HCT116 (cell line): Measurements from ENCODE around the gene KIAA1755. TPM values are rescaled to one million over a fixed set of nuclear protein-coding genes. Genes with fewer than 3 reads are reported as not detected.

Experiments
- ATAC-seq: fragments of 200-7000 bp; cut with Tn5 transposase; 2 replicates; pipeline ENCODE4 v1.9.1; 2020; ENCODE audit warnings: mild to moderate bottlenecking, moderate library complexity
- BruUV-seq: library from RNA; stranded (reverse); fragments of 400-500 nt; replicated peaks from 2 replicates; lab custom pipeline; 2021; lab: Mats Ljungman, UMichigan
- CTCF ChIA-PET: fragments of 300-600 bp; sonication (Branson Sonifier 250); formaldehyde crosslinking; loops from one replicate; lab custom pipeline; 2021; ENCODE audit warnings: antibody characterized with exemption; lab: Charles Lee
- POLR2A ChIA-PET: fragments of 300-600, 350-600 bp; sonication (Branson Sonifier 250); formaldehyde crosslinking; loops from one replicate; lab custom pipeline; 2021; ENCODE audit warnings: antibody characterized with exemption; lab: Charles Lee
- RAD21 ChIA-PET, 2 experiments: fragments of 300-600 bp; sonication (Branson Sonifier 250); formaldehyde crosslinking; loops; one replicate each; lab custom pipeline; 2023; ENCODE audit warnings: low total read pairs in 2 of 2; ENCODE audit not compliant: uncharacterized antibody in 2 of 2, unreplicated experiment in 2 of 2, low non-redundant PET in 1 of 2; lab: Charles Lee
- DNase-seq: peaks from one replicate; pipeline ENCODE4 v3.0.0-alpha.2; 2010; ENCODE audit warnings: low read depth, low spot score
- H2AFZ ChIP-seq: fragments of 200-600 bp; shearing (Covaris generic), sonication (generic); 2 replicates; pipeline ENCODE4 v1.6.1; 2017; ENCODE audit warnings: low read depth, mixed run types, mixed read lengths, antibody characterized with exemption, low read length; ENCODE audit not compliant: poor library complexity, severe bottlenecking
- H3K27ac ChIP-seq: 2 replicates; pipeline ENCODE4 v1.5.1; 2012; ENCODE audit warnings: low read depth, low read length
- H3K27me3 ChIP-seq: fragments of 200-600 bp; sonication (generic); 2 replicates; pipeline ENCODE4 v1.6.1; 2016; ENCODE audit warnings: mixed run types, low read length, mixed read lengths; ENCODE audit not compliant: insufficient read depth
- H3K36me3 ChIP-seq, 2 experiments: fragments of 200-500 bp in 1 of 2; fragments of 200-600 bp in 1 of 2; sonication (Bioruptor generic) in 1 of 2; sonication (generic) in 1 of 2; 2 replicates each; pipeline versions ENCODE4 v1.5.1 to v1.6.1; 2014 to 2016; ENCODE audit warnings: low read length in 2 of 2, inconsistent platforms in 1 of 2, mixed read lengths in 1 of 2, mixed run types in 1 of 2; ENCODE audit not compliant: insufficient read depth in 2 of 2, control insufficient read depth in 1 of 2
- H3K4me1 ChIP-seq, 2 experiments: fragments of 200-600 bp in 1 of 2; sonication (generic) in 1 of 2; 2 replicates each; pipeline versions ENCODE4 v1.5.1 to v1.6.1; 2012 to 2017; ENCODE audit warnings: low read length in 2 of 2, inconsistent platforms in 1 of 2, mild to moderate bottlenecking in 1 of 2, mixed read lengths in 1 of 2, mixed run types in 1 of 2, moderate library complexity in 1 of 2; ENCODE audit not compliant: insufficient read depth in 2 of 2, control insufficient read depth in 1 of 2
- H3K4me2 ChIP-seq: fragments of 200-600 bp; sonication (generic); 2 replicates; pipeline ENCODE4 v1.6.1; 2017; ENCODE audit warnings: mixed run types, low read length, mixed read lengths
- H3K4me3 ChIP-seq, 2 experiments: fragments of 200-600 bp in 1 of 2; sonication (generic) in 1 of 2; replicated peaks in 1 of 2; 2 replicates each; pipeline ENCODE4 v1.5.1; 2011 to 2016; ENCODE audit warnings: low read length in 2 of 2, control low read depth in 1 of 2, low read depth in 1 of 2, mild to moderate bottlenecking in 1 of 2, mixed read lengths in 1 of 2, mixed run types in 1 of 2
- H3K79me2 ChIP-seq: fragments of 200-600 bp; sonication (generic); 2 replicates; pipeline ENCODE4 v1.6.1; 2017; ENCODE audit warnings: mild to moderate bottlenecking, mixed run types, low read length, moderate library complexity, mixed read lengths; ENCODE audit not compliant: insufficient read depth
- H3K9ac ChIP-seq: fragments of 200-600 bp; sonication (generic); 2 replicates; pipeline ENCODE4 v1.6.1; 2016; ENCODE audit warnings: low read length, mixed read lengths
- H3K9me2 ChIP-seq: fragments of 200-600 bp; sonication (generic), shearing (Covaris generic); 2 replicates; pipeline ENCODE4 v1.6.1; 2017; ENCODE audit warnings: mixed run types, mild to moderate bottlenecking, moderate library complexity; ENCODE audit not compliant: insufficient read depth
- H3K9me3 ChIP-seq, 2 experiments: fragments of 200-500 bp in 1 of 2; fragments of 200-600 bp in 1 of 2; sonication (Bioruptor generic) in 1 of 2; sonication (generic) in 1 of 2; 2 replicates each; pipeline ENCODE4 v1.6.1; 2014 to 2017; ENCODE audit warnings: low read length in 2 of 2, mixed read lengths in 2 of 2, inconsistent platforms in 1 of 2, low read depth in 1 of 2, mild to moderate bottlenecking in 1 of 2, mixed run types in 1 of 2, moderate library complexity in 1 of 2; ENCODE audit not compliant: control insufficient read depth in 1 of 2, insufficient read depth in 1 of 2
- H4K20me1 ChIP-seq: fragments of 200-600 bp; sonication (generic), shearing (Covaris generic); 2 replicates; pipeline ENCODE4 v1.6.1; 2017; ENCODE audit warnings: mixed run types, mild to moderate bottlenecking, moderate library complexity; ENCODE audit not compliant: insufficient read depth
- CEBPB ChIP-seq: IDR thresholded peaks from 2 replicates; pipeline ENCODE4 v1.6.1; 2012; ENCODE audit warnings: low read depth
- ELF1 ChIP-seq: IDR thresholded peaks from 2 replicates; pipeline ENCODE4 v1.6.1; 2012; ENCODE audit warnings: low read depth, borderline replicate concordance
- EZH2phosphoT487 ChIP-seq: fragments of 200-600 bp; IDR thresholded peaks from 2 replicates; pipeline ENCODE4 v1.6.1; 2018; ENCODE audit warnings: antibody characterized with exemption, borderline replicate concordance
- FOSL1 ChIP-seq: IDR thresholded peaks from 2 replicates; pipeline ENCODE4 v1.6.1; 2012; ENCODE audit warnings: low read depth
- JUND ChIP-seq: IDR thresholded peaks from 2 replicates; pipeline ENCODE4 v1.6.1; 2012
- POLR2A ChIP-seq: IDR thresholded peaks from 2 replicates; pipeline ENCODE4 v1.7.0; 2011; ENCODE audit warnings: borderline replicate concordance; ENCODE audit not compliant: insufficient read depth, insufficient read length; ENCODE audit errors: extremely low read depth
- REST ChIP-seq: IDR thresholded peaks from 2 replicates; pipeline ENCODE4 v1.6.1; 2012; ENCODE audit warnings: low read depth
- TCF7L2 ChIP-seq: IDR thresholded peaks from 2 replicates; pipeline ENCODE4 v1.7.0; 2011; ENCODE audit warnings: borderline replicate concordance, inconsistent platforms; ENCODE audit not compliant: insufficient read depth, insufficient read length; ENCODE audit errors: extremely low read depth
- ZFX ChIP-seq: fragments of 450-650 bp; IDR thresholded peaks from 2 replicates; pipeline ENCODE4 v1.6.1; 2017
- intact Hi-C: fragments of 100-400 bp; cut with micrococcal nuclease; formaldehyde crosslinking; loops from 2 replicates; pipeline ENCODE4 v1.10.0; 2022
- total RNA-seq: library from RNA; stranded (reverse); gene quantifications from one replicate; pipeline ENCODE4 v1.2.1, GENCODE V29; 2021; ENCODE audit not compliant: unreplicated experiment

Gene KIAA1755
- total RNA-seq, 1 experiment from 2014 or later = not detected

DNA sequence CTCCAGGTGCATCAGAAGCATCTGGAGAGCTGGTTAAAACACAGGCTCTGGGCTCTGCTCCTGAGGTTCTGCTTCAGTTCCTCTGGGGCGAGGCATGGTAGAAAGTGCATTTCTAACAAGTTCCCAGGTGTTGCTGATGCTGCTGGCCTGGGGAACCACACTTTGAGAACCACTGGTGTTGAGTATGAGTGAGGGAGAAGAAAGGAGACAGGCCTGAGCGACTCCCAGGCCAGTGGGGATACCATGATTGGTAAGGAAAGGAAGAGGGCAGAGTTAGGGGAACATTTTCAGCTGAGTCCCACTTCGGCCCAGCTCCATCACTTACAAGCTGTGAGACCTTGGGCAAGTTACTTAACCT, 36.8 kb downstream of the KIAA1755 start (continued):
- TF ChIP-seq REST (no peak), JUND (no peak), CEBPB (no peak), ZFX (no peak), EZH2phosphoT487 (no peak), POLR2A (no peak), FOSL1 (no peak)
- TF ChIP-seq, all 23 proteins: peak for 0

DNA sequence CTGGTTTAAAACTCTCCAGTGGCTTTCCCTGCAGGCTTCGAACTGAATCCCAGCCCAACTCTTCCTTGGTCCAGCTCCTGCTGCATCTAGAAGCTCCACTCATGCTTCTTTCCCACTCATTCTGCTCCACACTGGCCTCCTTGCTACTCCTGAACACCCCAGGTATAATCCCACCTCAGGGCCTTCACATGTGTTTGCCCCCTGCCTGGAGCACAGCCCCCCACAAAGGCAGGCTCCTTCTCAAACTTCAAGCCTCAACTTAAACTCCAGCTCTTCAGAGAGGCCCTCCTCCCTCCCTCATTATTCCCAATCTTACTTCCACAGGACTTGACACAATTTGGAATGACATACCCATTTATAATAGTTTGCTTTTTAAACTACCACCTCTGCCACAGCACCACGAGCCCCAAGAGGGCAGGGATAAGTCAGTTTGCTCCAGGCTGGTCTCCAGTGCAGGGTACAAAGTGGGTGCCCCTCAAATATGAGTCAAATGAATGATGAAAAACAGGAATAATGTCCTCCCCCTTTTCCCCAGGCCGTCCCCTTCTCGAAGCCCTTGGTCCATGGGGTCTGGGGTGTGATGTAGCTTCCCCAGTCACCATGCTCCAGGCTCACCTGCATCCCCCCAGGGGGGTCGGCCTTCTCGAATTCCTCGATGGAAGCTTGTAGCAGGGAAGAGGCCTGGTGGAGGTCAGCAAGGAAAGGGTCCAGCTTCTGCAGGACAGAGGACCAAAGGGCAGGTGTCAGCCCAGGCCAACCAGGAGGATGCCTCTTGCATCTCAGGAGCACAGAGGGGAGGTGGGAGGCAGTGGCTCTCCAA, 37.4 kb downstream of the KIAA1755 start:
- BruUV-seq = no TSS peak
- H3K4me3 ChIP-seq = no peak overlapping the region
- H3K4me1 ChIP-seq = peaks cover 0 to 18% of the 10 kb centered on the region in 2 experiments; a peak in 3 of 4 replicates
- POLR2A ChIA-PET = no interaction called here
- intact Hi-C loops = loop anchor here (1.0 to 5.0 kb wide), 2 partner anchors 151 to 166 kb away; no protein-coding TSS in a partner anchor
- no peaks in the 10 kb centered on the region for H3K9me3 ChIP-seq
- H2AFZ ChIP-seq = no peak overlapping the region
- no peak overlapping the region for H3K9ac ChIP-seq
- DNase-seq = no peak
- no peak overlapping the region for H3K4me2 ChIP-seq
- CTCF ChIA-PET = interaction anchor here (3.6 kb wide), 1 partner anchor 165 kb away, joined by 13 read pairs; no protein-coding TSS in a partner anchor
- H3K36me3 ChIP-seq = no peaks in the 10 kb centered on the region
- H3K79me2 ChIP-seq = no peaks in the 10 kb centered on the region
- H4K20me1 ChIP-seq = no peaks in the 10 kb centered on the region
- no peak overlapping the region for H3K27ac ChIP-seq
- H3K9me2 ChIP-seq = no peaks in the 10 kb centered on the region
- RAD21 ChIA-PET = interaction anchor here in 1 of 2 experiments (0.5 kb wide), 1 partner anchor 112 kb away, joined by 9 read pairs; no protein-coding TSS in a partner anchor
- TF ChIP-seq ELF1 = no peak
- TF ChIP-seq REST = no peak
- TF ChIP-seq TCF7L2 = no peak
- TF ChIP-seq CEBPB = no peak
- no peaks in the 10 kb centered on the region for H3K27me3 ChIP-seq
- no peak for ATAC-seq
